Brain microvascular endothelial cell (primary cell): ENCODE measurements around the gene TMEM9B.
A peak's percentile ranks its signal among the peaks of the same experiment; 100 is the strongest.
"Not testable (repeated sequence)": the region's sequence is repeated elsewhere in the genome, so short reads cannot be mapped to it uniquely, and the experiment has no call there.

Experiments
- DNase-seq: peaks from one replicate; pipeline ENCODE4 v3.0.0-alpha.2; 2020
- H3K27ac ChIP-seq: fragments of 250-450 bp; sonication (Bioruptor Pico); 2 replicates; pipeline ENCODE4 v1.5.1; 2020; ENCODE audit warnings: mild to moderate bottlenecking, moderate library complexity
- H3K27me3 ChIP-seq: fragments of 250-450 bp; sonication (Bioruptor Pico); replicated peaks from 2 replicates; pipeline ENCODE4 v1.5.1; 2020; ENCODE audit warnings: mild to moderate bottlenecking
- H3K36me3 ChIP-seq: fragments of 250-450 bp; sonication (Bioruptor Pico); replicated peaks from 2 replicates; pipeline ENCODE4 v1.5.1; 2020; ENCODE audit warnings: mild to moderate bottlenecking
- H3K4me3 ChIP-seq: 2 replicates; pipeline ENCODE4 v1.5.1; 2011; ENCODE audit warnings: low read depth, mild to moderate bottlenecking, control low read depth, low read length, moderate library complexity
- in situ Hi-C: cut with HindIII; loops from 2 replicates; pipeline ENCODE4 v1.10.0; 2017; ENCODE audit warnings: low sequenced_read_pairs, low pct_ligation_motif_present
- TF ChIP-seq, protein P1 (sequence below): IDR thresholded peaks from 2 replicates; pipeline ENCODE4 v1.5.1; 2011; ENCODE audit warnings: low read depth, mild to moderate bottlenecking, moderate library complexity, low read length, control low read depth, inconsistent platforms; ENCODE audit errors: missing control alignments

The TMEM9B gene

DNA sequence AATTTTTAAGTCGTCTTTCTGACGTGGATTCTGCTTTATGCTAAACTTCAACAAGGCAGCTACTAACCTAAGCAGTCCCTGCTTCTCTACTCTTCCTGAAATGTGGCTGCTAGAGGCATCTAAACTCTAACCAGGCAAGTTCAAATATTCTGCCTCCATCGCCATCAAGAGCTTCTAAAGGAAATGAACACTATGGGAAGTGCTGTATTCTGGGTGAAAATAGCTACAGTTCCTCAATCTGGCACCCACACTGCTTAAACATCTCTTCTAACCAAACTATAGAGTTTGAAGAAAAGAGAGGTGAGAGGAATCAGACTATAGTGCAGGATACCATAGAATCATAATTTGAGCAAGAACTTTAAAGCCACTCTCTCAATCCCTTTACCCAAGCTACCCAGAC is 33.2 kb upstream of the TMEM9B start:
- H3K36me3 ChIP-seq: no peaks in the 10 kb centered on the region
- H3K4me3 ChIP-seq: no peak overlapping the region
- DNase-seq: no peak
- in situ Hi-C loops: no loop called here
- no peaks in the 10 kb centered on the region for H3K27me3 ChIP-seq
- TF ChIP-seq, protein P1, sequence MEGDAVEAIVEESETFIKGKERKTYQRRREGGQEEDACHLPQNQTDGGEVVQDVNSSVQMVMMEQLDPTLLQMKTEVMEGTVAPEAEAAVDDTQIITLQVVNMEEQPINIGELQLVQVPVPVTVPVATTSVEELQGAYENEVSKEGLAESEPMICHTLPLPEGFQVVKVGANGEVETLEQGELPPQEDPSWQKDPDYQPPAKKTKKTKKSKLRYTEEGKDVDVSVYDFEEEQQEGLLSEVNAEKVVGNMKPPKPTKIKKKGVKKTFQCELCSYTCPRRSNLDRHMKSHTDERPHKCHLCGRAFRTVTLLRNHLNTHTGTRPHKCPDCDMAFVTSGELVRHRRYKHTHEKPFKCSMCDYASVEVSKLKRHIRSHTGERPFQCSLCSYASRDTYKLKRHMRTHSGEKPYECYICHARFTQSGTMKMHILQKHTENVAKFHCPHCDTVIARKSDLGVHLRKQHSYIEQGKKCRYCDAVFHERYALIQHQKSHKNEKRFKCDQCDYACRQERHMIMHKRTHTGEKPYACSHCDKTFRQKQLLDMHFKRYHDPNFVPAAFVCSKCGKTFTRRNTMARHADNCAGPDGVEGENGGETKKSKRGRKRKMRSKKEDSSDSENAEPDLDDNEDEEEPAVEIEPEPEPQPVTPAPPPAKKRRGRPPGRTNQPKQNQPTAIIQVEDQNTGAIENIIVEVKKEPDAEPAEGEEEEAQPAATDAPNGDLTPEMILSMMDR: no peak
- H3K27ac ChIP-seq: no peak overlapping the region

DNA sequence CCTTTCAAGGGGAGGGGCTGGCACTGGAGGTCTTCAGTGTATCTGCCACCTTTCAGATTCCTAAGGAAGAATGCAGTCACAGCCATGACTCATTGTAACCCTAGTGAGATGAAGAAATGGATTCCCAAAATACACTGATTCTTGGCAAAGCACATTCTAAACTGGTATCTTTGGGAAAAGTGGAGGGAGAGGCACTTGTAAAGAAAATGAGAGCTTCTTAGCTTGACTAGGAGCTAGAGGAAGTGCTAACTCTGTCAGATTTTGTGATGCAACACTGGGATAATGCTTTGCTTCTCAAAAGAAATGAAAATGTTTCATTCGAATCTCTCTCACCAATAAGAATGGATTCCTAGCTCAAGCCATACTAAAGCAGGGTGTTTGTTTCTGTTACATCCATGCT is 25.2 kb upstream of the TMEM9B start:
- H3K27me3 ChIP-seq: no peaks in the 10 kb centered on the region
- no peak overlapping the region for H3K4me3 ChIP-seq
- in situ Hi-C loops: no loop called here
- no peak for DNase-seq
- TF ChIP-seq, protein P1: no peak
- H3K36me3 ChIP-seq: no peaks in the 10 kb centered on the region
- H3K27ac ChIP-seq: no peak overlapping the region

DNA sequence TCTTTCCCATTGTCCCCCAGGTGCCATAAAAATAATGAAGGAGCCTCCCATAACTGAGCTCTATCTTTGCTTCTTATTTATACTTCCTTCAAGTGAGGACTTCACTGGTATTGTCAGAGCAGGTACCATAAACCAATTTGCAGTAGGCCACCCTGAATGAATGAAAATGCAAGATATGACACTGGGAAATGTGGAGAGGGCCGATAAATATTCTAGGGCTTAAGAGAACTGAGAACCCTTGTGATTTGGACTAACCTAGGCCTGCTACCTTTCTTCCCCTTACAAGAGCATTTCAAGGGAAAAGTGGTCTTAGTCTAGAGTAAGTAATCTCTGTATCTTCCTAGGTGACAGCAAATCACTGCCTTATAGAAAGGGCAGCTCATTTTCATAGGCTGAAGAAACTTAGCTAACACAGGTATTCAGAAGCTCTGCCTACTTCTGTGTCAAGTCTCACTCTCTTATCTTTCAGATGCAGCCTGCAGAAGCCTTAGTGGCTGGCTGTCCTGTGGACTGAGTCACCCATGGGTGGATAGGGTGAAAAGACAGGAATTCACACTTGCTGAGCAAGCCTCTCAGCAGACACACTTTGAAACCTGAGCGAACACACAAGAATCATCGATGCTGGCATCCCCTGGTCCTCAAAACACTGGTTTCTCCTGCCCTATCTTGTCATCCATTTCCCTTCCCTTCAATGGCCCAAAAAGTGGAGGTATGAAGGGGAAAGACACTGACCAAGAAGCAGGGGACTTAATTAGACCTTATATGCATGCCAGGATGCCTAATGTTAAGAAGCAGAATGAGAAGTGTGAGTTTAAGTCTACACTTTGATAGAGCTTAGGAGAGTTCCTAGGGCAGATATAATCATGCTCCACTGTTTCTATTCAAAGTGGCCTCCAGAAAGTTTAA is 24.3 kb upstream of the TMEM9B start:
- Histone ChIP-seq H3K4me3 (no peak overlapping the region), H3K27ac (no peak overlapping the region), H3K36me3 (no peaks in the 10 kb centered on the region), H3K27me3 (no peaks in the 10 kb centered on the region)
- TF ChIP-seq, protein P1: no peak
- peak; percentile 62 for DNase-seq
- in situ Hi-C loops: no loop called here

DNA sequence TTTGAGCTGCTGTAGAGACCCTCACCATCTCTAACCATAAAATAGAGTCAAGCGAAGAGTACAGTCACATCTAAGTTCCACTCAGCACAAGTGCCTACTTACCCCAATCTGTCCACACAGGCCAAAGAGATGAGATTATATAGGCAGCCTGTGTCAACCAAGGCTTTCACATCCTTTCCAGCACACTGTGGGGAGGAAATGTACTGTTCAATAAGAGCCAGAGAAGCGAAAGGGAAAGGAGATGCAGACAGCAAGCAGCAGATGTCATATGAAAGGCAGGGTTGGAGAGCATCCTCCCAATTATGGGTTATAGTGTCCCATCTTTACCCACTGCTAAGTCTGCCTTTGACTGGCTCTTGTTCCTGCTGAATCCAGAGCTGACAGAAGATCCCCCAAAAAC is 23.2 kb upstream of the TMEM9B start:
- in situ Hi-C loops: no loop called here
- no peak for DNase-seq
- no peak overlapping the region for H3K27ac ChIP-seq
- no peaks in the 10 kb centered on the region for H3K27me3 ChIP-seq
- H3K36me3 ChIP-seq: no peaks in the 10 kb centered on the region
- no peak overlapping the region for H3K4me3 ChIP-seq
- TF ChIP-seq, protein P1: no peak

DNA sequence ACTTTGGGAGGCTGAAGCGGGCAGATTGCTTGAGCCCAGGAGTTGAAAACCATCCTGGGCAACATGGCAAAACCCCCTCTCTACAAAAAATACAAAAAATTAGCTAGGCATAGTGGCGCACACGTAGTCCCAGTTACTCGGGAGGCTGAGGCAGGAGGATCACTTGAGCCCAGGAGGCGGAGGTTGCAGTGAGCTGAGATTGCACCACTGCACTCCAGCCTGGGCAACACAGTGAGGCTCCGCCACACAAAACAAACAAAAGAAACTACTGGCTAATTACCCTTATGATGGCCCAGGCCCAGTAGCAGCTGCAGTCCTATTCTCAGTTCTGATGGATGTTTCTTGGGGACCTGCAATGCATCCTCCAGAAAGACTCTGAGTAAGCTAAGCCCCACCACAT is 22.5 kb upstream of the TMEM9B start:
- H3K27me3 ChIP-seq, H3K27ac ChIP-seq, H3K4me3 ChIP-seq, H3K36me3 ChIP-seq, in situ Hi-C loops, DNase-seq: not testable (repeated sequence)

DNA sequence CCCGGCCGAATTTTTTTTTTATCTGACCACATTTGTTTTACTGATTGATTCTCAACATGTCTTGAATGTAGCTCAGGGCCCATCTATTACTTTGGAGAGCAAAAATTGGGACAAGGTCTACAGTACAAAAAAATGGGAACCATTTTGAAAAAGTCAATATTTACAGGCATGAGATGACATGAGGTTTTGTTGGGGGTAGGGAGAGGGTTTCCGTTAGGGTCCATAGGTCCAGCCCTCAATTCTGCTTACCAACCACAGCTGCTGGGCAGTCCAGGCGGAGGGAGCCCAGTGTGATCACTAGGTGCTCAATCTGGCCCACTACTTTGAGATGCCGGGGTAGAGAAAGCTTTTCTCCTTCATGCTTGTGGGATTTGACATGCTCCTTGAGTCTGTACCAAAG is 21.2 kb upstream of the TMEM9B start:
- TF ChIP-seq, protein P1: no peak
- H3K27ac ChIP-seq: no peak overlapping the region
- no peak for DNase-seq
- no peaks in the 10 kb centered on the region for H3K27me3 ChIP-seq
- no peaks in the 10 kb centered on the region for H3K36me3 ChIP-seq
- in situ Hi-C loops: no loop called here
- H3K4me3 ChIP-seq: no peak overlapping the region
